Measurements from ENCODE around the gene MLXIP.

- TF ChIP-seq CTCF (conservative IDR thresholded peaks at IDR 0.05; ENCODE audit: low read length) (no peak), EZH2phosphoT487 (IDR thresholded peaks at IDR 0.05; ENCODE audit: borderline replicate concordance, low read depth, low read length) (no peak)
These were observed 27.9 kb upstream of the MLXIP start for GRCh38 chr12:122050706-122051105.

Data from OCI-LY7 (cell line).